ENCODE results near the gene RAPGEF4. TPM values are rescaled to one million over a fixed set of nuclear protein-coding genes. Genes with fewer than 3 reads are reported as not detected.

The RAPGEF4 gene
- total and polyA plus RNA-seq, 2 donors: 4.3 to 22.9 TPM

- no peak overlapping the region for H3K4me3 ChIP-seq (ENCODE audit: low read depth, low read length)
- H3K36me3 ChIP-seq (ENCODE audit: insufficient read depth): no peaks in the 10 kb centered on the region
- WGBS: 53% methylated on average over 6 of the region's 6 CpGs
- H3K4me1 ChIP-seq (ENCODE audit: insufficient read depth): no peaks in the 10 kb centered on the region
- DNase-seq (ENCODE audit: extremely low spot score): no peak
- H3K27ac ChIP-seq (ENCODE audit: low read depth): no peak overlapping the region
Measured at GRCh38 chr2:172834881-172835280, 99.2 kb downstream of the RAPGEF4 start.

DNA sequence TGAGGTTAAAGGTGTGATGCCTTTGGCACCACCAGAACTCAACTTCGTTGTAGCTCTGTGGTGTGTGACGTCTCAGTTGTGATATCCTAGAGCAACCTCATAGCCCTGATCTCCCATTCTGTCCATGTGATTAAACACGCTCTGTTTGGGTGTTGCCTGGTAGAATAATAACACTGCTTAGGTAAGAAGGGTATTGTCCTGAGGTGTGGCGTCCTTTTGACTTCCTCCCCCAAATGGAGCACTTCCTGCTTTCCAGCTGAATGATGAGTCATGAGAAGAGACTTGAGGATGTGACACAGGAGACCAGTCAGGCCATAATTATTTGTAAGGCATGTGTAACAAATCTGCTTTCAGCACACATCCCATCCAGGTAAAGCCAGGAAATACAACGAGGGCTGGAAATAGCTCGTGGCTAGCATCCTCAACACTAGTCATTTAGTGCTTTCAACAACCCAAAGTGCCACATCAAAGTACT is 100.7 kb downstream of the RAPGEF4 start:
- no peak overlapping the region for H3K4me3 ChIP-seq (ENCODE audit: low read depth, low read length)
- DNase-seq (ENCODE audit: extremely low spot score): no peak
- H3K4me1 ChIP-seq (ENCODE audit: insufficient read depth): no peaks in the 10 kb centered on the region
- WGBS: 69% methylated on average over 6 of the region's 6 CpGs
- no peaks in the 10 kb centered on the region for H3K36me3 ChIP-seq (ENCODE audit: insufficient read depth)
- H3K27ac ChIP-seq (ENCODE audit: low read depth): no peak overlapping the region

- Histone ChIP-seq H3K4me3 (ENCODE audit: low read depth, low read length) (no peak overlapping the region), H3K27ac (ENCODE audit: low read depth) (no peak overlapping the region), H3K4me1 (ENCODE audit: insufficient read depth) (no peaks in the 10 kb centered on the region), H3K36me3 (ENCODE audit: insufficient read depth) (no peaks in the 10 kb centered on the region)
- DNase-seq (ENCODE audit: extremely low spot score): no peak
Measured at GRCh38 chr2:172836827-172837226, 101.2 kb downstream of the RAPGEF4 start.

- H3K4me3 ChIP-seq (ENCODE audit: low read depth, low read length): no peak overlapping the region
- WGBS: 86% methylated on average over 2 of the region's 2 CpGs
- H3K27ac ChIP-seq (ENCODE audit: low read depth): no peak overlapping the region
- no peaks in the 10 kb centered on the region for H3K4me1 ChIP-seq (ENCODE audit: insufficient read depth)
- H3K36me3 ChIP-seq (ENCODE audit: insufficient read depth): no peaks in the 10 kb centered on the region
- no peak for DNase-seq (ENCODE audit: extremely low spot score)
Measured at GRCh38 chr2:172839446-172839845, 103.8 kb downstream of the RAPGEF4 start.

- Histone ChIP-seq H3K27ac (ENCODE audit: low read depth) (no peak overlapping the region), H3K4me3 (ENCODE audit: low read depth, low read length) (no peak overlapping the region), H3K4me1 (ENCODE audit: insufficient read depth) (no peaks in the 10 kb centered on the region), H3K36me3 (ENCODE audit: insufficient read depth) (no peaks in the 10 kb centered on the region)
- no peak for DNase-seq (ENCODE audit: extremely low spot score)
- WGBS: 75% methylated on average over 5 of the region's 5 CpGs
Measured at GRCh38 chr2:172842511-172843265, 107.0 kb downstream of the RAPGEF4 start.

GRCh38 chr2:172843266-172843582 is 107.6 kb downstream of the RAPGEF4 start:
- 84% methylated on average over 1 of the region's 1 CpG for WGBS
- Histone ChIP-seq H3K27ac (ENCODE audit: low read depth) (no peak overlapping the region), H3K4me1 (ENCODE audit: insufficient read depth) (no peaks in the 10 kb centered on the region), H3K36me3 (ENCODE audit: insufficient read depth) (no peaks in the 10 kb centered on the region), H3K4me3 (ENCODE audit: low read depth, low read length) (no peak overlapping the region)
- no peak for DNase-seq (ENCODE audit: extremely low spot score)

DNA sequence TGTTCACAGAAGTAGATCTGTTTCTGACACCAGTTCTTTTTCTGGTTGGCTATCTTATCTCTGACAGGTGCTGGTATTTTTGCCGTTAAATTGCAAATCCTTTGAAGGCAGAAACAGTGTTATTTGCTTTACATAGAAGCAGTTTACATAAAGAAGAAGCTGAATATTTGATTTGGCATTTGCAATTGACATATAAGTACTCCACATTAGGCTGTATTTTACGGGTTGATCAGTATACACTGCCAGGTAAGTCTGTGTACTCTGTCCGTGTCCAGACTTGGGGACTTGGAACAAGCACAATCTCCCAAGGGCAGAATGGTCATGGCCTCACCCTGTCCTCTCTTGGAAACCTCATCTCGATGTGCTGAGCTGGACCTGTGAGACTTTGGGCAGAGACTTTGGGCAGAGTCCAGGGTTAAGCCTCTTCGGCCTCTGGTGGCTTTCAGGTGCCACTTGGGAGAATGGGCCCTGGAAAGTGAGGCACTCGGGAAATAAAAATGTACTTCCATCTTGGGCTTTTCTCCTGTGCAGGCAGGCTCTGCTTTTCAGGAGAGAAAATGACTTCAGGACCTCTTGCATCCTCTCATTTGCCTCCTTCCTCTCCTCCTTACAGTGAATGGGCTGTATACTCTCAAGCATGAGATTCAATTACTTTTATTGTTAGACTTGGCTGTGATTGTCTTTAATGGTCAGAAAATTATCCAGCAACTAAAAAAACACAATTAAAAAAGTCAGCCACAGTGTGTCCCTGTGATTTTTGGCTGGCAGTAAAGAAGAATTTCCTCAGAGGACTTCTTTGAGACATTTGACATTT is 108.5 kb downstream of the RAPGEF4 start:
- Histone ChIP-seq H3K4me1 (ENCODE audit: insufficient read depth) (no peaks in the 10 kb centered on the region), H3K27ac (ENCODE audit: low read depth) (no peak overlapping the region), H3K4me3 (ENCODE audit: low read depth, low read length) (no peak overlapping the region), H3K36me3 (ENCODE audit: insufficient read depth) (no peaks in the 10 kb centered on the region)
- WGBS: 76% methylated on average over 6 of the region's 6 CpGs
- DNase-seq (ENCODE audit: extremely low spot score): no peak

DNA sequence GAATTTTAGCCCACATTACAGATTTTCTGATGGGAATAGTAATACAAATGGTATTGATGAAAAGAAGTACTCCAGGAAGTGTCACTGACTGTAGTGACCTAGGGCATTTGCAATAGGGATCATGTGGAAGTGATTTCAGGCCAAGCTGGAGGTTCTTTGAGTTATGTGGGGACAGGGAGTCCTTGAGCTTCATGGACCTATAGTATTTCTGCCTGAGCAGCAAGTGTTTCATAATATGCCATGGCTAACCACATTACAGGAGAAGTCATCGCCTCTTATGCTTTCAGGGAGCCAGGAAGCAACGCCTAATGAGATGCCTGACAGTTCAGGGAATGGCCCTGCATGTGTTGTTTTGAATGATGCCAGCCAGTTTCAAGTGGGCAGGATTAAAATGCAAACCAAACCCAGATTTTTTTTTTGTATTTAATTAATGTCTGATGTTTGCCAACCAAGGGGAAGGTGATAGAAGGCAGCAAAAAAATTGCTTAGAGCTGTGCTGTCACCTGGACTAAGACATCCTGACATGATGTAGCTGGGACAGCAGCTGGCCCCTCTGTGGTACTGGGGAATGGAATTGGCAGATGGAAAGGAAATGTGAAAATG is 109.5 kb downstream of the RAPGEF4 start:
- 91% methylated on average over 2 of the region's 2 CpGs for WGBS
- Histone ChIP-seq H3K4me1 (ENCODE audit: insufficient read depth) (no peaks in the 10 kb centered on the region), H3K27ac (ENCODE audit: low read depth) (no peak overlapping the region), H3K4me3 (ENCODE audit: low read depth, low read length) (no peak overlapping the region), H3K36me3 (ENCODE audit: insufficient read depth) (no peaks in the 10 kb centered on the region)
- DNase-seq (ENCODE audit: extremely low spot score): no peak

GRCh38 chr2:172846551-172846950 is 110.9 kb downstream of the RAPGEF4 start:
- Histone ChIP-seq H3K36me3 (ENCODE audit: insufficient read depth) (no peaks in the 10 kb centered on the region), H3K27ac (ENCODE audit: low read depth) (no peak overlapping the region), H3K4me3 (ENCODE audit: low read depth, low read length) (no peak overlapping the region), H3K4me1 (ENCODE audit: insufficient read depth) (no peaks in the 10 kb centered on the region)
- DNase-seq (ENCODE audit: extremely low spot score): no peak
- 88% methylated on average over 5 of the region's 5 CpGs for WGBS

GRCh38 chr2:172847188-172847587 is 111.5 kb downstream of the RAPGEF4 start:
- Histone ChIP-seq H3K4me3 (ENCODE audit: low read depth, low read length) (no peak overlapping the region), H3K27ac (ENCODE audit: low read depth) (no peak overlapping the region), H3K36me3 (ENCODE audit: insufficient read depth) (no peaks in the 10 kb centered on the region), H3K4me1 (ENCODE audit: insufficient read depth) (no peaks in the 10 kb centered on the region)
- DNase-seq (ENCODE audit: extremely low spot score): no peak
- 94% methylated on average over 5 of the region's 5 CpGs for WGBS

GRCh38 chr2:172848519-172848918 is 112.9 kb downstream of the RAPGEF4 start:
- 64% methylated on average over 2 of the region's 2 CpGs for WGBS
- no peaks in the 10 kb centered on the region for H3K36me3 ChIP-seq (ENCODE audit: insufficient read depth)
- H3K27ac ChIP-seq (ENCODE audit: low read depth): no peak overlapping the region
- H3K4me1 ChIP-seq (ENCODE audit: insufficient read depth): no peaks in the 10 kb centered on the region
- H3K4me3 ChIP-seq (ENCODE audit: low read depth, low read length): no peak overlapping the region
- no peak for DNase-seq (ENCODE audit: extremely low spot score)

DNA sequence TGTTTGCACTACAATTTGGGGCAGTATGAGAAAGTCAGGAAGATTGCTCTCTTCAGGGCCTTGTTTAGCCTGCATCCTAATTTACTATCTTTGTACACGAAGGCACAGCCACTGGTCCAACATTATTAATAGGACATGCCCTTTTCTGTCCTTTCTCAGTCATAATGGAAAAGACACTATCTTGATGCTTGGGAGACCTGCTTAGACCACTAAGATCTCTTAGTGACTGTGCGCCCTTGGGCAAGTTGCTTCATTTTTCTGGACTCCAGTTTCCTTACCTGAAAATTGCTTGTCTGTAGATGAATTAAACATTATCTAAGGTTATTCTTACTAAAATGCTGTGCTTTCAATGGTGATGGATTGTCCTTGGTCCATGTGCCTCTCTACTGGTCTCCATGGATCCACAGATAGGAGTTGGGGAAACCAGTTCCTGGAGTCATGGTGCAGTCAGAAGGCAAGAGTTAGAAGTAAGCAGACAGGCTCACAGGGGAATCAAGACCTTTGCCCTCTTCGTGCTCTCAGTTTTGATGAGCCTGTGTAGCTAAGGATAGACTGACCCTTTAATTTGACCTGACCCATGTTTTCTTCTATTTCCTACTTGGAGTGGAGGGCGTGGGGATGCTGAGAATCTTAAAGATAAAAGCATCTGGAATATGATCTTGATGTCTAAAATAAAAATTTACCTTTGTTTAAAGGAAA is 114.0 kb downstream of the RAPGEF4 start:
- 78% methylated on average over 4 of the region's 4 CpGs for WGBS
- DNase-seq (ENCODE audit: extremely low spot score): no peak
- no peaks in the 10 kb centered on the region for H3K4me1 ChIP-seq (ENCODE audit: insufficient read depth)
- H3K27ac ChIP-seq (ENCODE audit: low read depth): no peak overlapping the region
- no peak overlapping the region for H3K4me3 ChIP-seq (ENCODE audit: low read depth, low read length)
- no peaks in the 10 kb centered on the region for H3K36me3 ChIP-seq (ENCODE audit: insufficient read depth)

GRCh38 chr2:172855588-172855987 is 119.9 kb downstream of the RAPGEF4 start:
- no peak overlapping the region for H3K27ac ChIP-seq (ENCODE audit: low read depth)
- DNase-seq (ENCODE audit: extremely low spot score): no peak
- peaks cover 3% of the 10 kb centered on the region for H3K4me1 ChIP-seq (ENCODE audit: insufficient read depth)
- H3K36me3 ChIP-seq (ENCODE audit: insufficient read depth): no peaks in the 10 kb centered on the region
- no peak overlapping the region for H3K4me3 ChIP-seq (ENCODE audit: low read depth, low read length)
